CD4-positive, alpha-beta T cell (primary cell): ENCODE results near the gene BAAT. TPM values are rescaled to one million over a fixed set of nuclear protein-coding genes. Genes with fewer than 3 reads are reported as not detected.

Source experiments
- ATAC-seq: fragments of 200-7000 bp; cut with Tn5 transposase; one replicate; pipeline ENCODE4 v1.10.0; 2022; ENCODE audit warnings: mild to moderate bottlenecking; ENCODE audit not compliant: poor library complexity
- CTCF ChIA-PET: fragments of 350-600 bp; sonication (Branson Sonifier 250); formaldehyde crosslinking; loops from one replicate; lab custom pipeline; 2021; ENCODE audit warnings: antibody characterized with exemption, inconsistent platforms; lab: Charles Lee
- POLR2A ChIA-PET: fragments of 350-600 bp; sonication (Branson Sonifier 250); formaldehyde crosslinking; loops from one replicate; lab custom pipeline; 2021; ENCODE audit warnings: antibody characterized with exemption, inconsistent platforms; lab: Charles Lee
- DNase-seq, 14 experiments: peaks; one replicate each; pipeline ENCODE4 v3.0.0-alpha.2; 2013 to 2020; ENCODE audit warnings: mixed read lengths in 2 of 14
- H3K27ac ChIP-seq, 2 donors: one replicate each; pipeline versions ENCODE4 v1.5.1 to v1.7.0; 2013; ENCODE audit warnings: low read length in 2 of 2, low read depth in 1 of 2, mild to moderate bottlenecking in 1 of 2
- H3K27me3 ChIP-seq, 2 experiments: 1 replicate in 1 of 2; 2 replicates in 1 of 2; pipeline versions ENCODE4 v1.6.1 to v1.7.0; 2013; ENCODE audit warnings: low read length in 2 of 2, control low read depth in 1 of 2, mild to moderate bottlenecking in 1 of 2, moderate library complexity in 1 of 2; ENCODE audit not compliant: insufficient read depth in 2 of 2, control insufficient read depth in 1 of 2
- H3K36me3 ChIP-seq: one replicate; pipeline ENCODE4 v1.6.1; 2013; ENCODE audit warnings: low read length, control low read depth; ENCODE audit not compliant: insufficient read depth
- H3K4me1 ChIP-seq: one replicate; pipeline ENCODE4 v1.6.1; 2013; ENCODE audit warnings: low read length, control low read depth; ENCODE audit not compliant: insufficient read depth
- H3K4me3 ChIP-seq: one replicate; pipeline ENCODE4 v1.5.1; 2013; ENCODE audit warnings: mild to moderate bottlenecking, low read length, moderate library complexity
- H3K9me3 ChIP-seq, 2 experiments: 1 replicate in 1 of 2; 2 replicates in 1 of 2; pipeline versions ENCODE4 v1.6.1 to v1.7.0; 2013; ENCODE audit warnings: low read length in 2 of 2, mild to moderate bottlenecking in 2 of 2, control low read depth in 1 of 2, moderate library complexity in 1 of 2; ENCODE audit not compliant: control insufficient read depth in 1 of 2, insufficient read depth in 1 of 2
- H3K27ac Mint-ChIP-seq: one replicate; pipeline ENCODE4 v1.8.0; 2020; ENCODE audit warnings: mixed read lengths
- H3K27me3 Mint-ChIP-seq: one replicate; pipeline ENCODE4 v1.8.0; 2021; ENCODE audit warnings: mixed read lengths
- H3K36me3 Mint-ChIP-seq: one replicate; pipeline ENCODE4 v1.8.0; 2021; ENCODE audit warnings: low read depth, mixed read lengths
- H3K4me1 Mint-ChIP-seq: one replicate; pipeline ENCODE4 v1.8.0; 2021; ENCODE audit warnings: low read depth, mixed read lengths
- H3K4me3 Mint-ChIP-seq: one replicate; pipeline ENCODE4 v1.8.0; 2020; ENCODE audit warnings: mild to moderate bottlenecking, mixed read lengths
- H3K9me3 Mint-ChIP-seq: one replicate; pipeline ENCODE4 v1.8.0; 2020; ENCODE audit warnings: mixed read lengths
- CTCF ChIP-seq: fragments of 200-600 bp; IDR thresholded peaks from one replicate; pipeline ENCODE4 v1.8.0; 2022; ENCODE audit warnings: antibody characterized with exemption, mild to moderate bottlenecking
- intact Hi-C, 2 experiments: fragments of 100-400 bp; cut with DNase I in 1 of 2; cut with micrococcal nuclease in 1 of 2; formaldehyde crosslinking; loops; one replicate each; pipeline versions ENCODE4 v1.15.1 to v1.9.0; 2023 to 2025; cut with DNase I, micrococcal nuclease
- total RNA-seq, 174 experiments: library from RNA in 2 of 174; stranded (reverse) in 2 of 174; gene quantifications; one replicate each; pipeline ENCODE4 v1.2.3 and lab custom pipeline; 2021 to 2026

BAAT gene
- total RNA-seq, 2 experiments from 2014 or later: not detected

- POLR2A ChIA-PET: no interaction called here
These were observed 47.4 kb upstream of the BAAT start for GRCh38 chr9:101432171-101432570.

GRCh38 chr9:101429736-101430135, 44.9 kb upstream of the BAAT start:
- no peak overlapping the region for H3K4me3 ChIP-seq
- Mint-ChIP-seq H3K27me3 (peaks cover 38% of the 10 kb centered on the region), H3K27ac (no peak overlapping the region), H3K4me1 (no peaks in the 10 kb centered on the region), H3K4me3 (no peak overlapping the region), H3K9me3 (no peaks in the 10 kb centered on the region), H3K36me3 (no peaks in the 10 kb centered on the region)
- CTCF ChIA-PET: no interaction called here
- H3K36me3 ChIP-seq: no peaks in the 10 kb centered on the region
- POLR2A ChIA-PET: no interaction called here
- no peak for ATAC-seq
- peaks cover 0 to 3% of the 10 kb centered on the region in 2 experiments for H3K9me3 ChIP-seq
- TF ChIP-seq CTCF: no peak
- no peaks in the 10 kb centered on the region for H3K4me1 ChIP-seq
- no peak overlapping the region for H3K27ac ChIP-seq
- intact Hi-C loops: no loop called here
- H3K27me3 ChIP-seq: peaks cover 0 to 20% of the 10 kb centered on the region in 2 experiments
- no peak for DNase-seq

More at GRCh38 chr9:101432171-101432570, 47.4 kb upstream of the BAAT start:
- H3K4me1 ChIP-seq: no peaks in the 10 kb centered on the region
- no peak for TF ChIP-seq CTCF
- Mint-ChIP-seq H3K27ac (no peak overlapping the region), H3K27me3 (peaks cover 52% of the 10 kb centered on the region), H3K4me3 (no peak overlapping the region), H3K36me3 (no peaks in the 10 kb centered on the region), H3K4me1 (no peaks in the 10 kb centered on the region), H3K9me3 (no peaks in the 10 kb centered on the region)
- CTCF ChIA-PET: no interaction called here
- ATAC-seq (no peak), DNase-seq (no peak)
- H3K36me3 ChIP-seq: no peaks in the 10 kb centered on the region
- H3K27me3 ChIP-seq: peaks cover 6 to 23% of the 10 kb centered on the region in 2 experiments
- H3K27ac ChIP-seq: no peak overlapping the region
- H3K9me3 ChIP-seq: peaks cover 0 to 3% of the 10 kb centered on the region in 2 experiments
- H3K4me3 ChIP-seq: no peak overlapping the region
- intact Hi-C loops: no loop called here

GRCh38 chr9:101428909-101429308, 44.1 kb upstream of the BAAT start:
- Histone ChIP-seq H3K4me3 (no peak overlapping the region), H3K4me1 (no peaks in the 10 kb centered on the region), H3K27ac (no peak overlapping the region), H3K36me3 (no peaks in the 10 kb centered on the region), H3K9me3 (peaks cover 0 to 3% of the 10 kb centered on the region in 2 experiments), H3K27me3 (peaks cover 0 to 20% of the 10 kb centered on the region in 2 experiments)
- peaks cover 38% of the 10 kb centered on the region for H3K27me3 Mint-ChIP-seq
- H3K9me3 Mint-ChIP-seq: no peaks in the 10 kb centered on the region
- no peaks in the 10 kb centered on the region for H3K4me1 Mint-ChIP-seq
- DNase-seq: no peak
- CTCF ChIA-PET: no interaction called here
- no peak overlapping the region for H3K4me3 Mint-ChIP-seq
- ATAC-seq: no peak
- POLR2A ChIA-PET: no interaction called here
- H3K27ac Mint-ChIP-seq: no peak overlapping the region
- no peaks in the 10 kb centered on the region for H3K36me3 Mint-ChIP-seq
- TF ChIP-seq CTCF: no peak
- intact Hi-C loops: no loop called here
